Retinal pigment epithelial cell (primary cell): ENCODE measurements around the gene SRD5A1.

Experiments
- DNase-seq: peaks from one replicate; pipeline ENCODE4 v3.0.0-alpha.2; 2010; ENCODE audit warnings: low read depth
- H3K4me3 ChIP-seq: 2 replicates; pipeline ENCODE4 v1.5.1; 2011; ENCODE audit warnings: mild to moderate bottlenecking, low read length, control low read depth, moderate library complexity
- CTCF ChIP-seq: conservative IDR thresholded peaks from 2 replicates; pipeline ENCODE4 v1.5.1; 2011; ENCODE audit warnings: low read depth, low read length, control low read depth, inconsistent platforms

SRD5A1 gene

GRCh38 chr5:6673963-6674362 is 40.7 kb downstream of the SRD5A1 start:
- no peak for TF ChIP-seq CTCF
- no peak for DNase-seq
- H3K4me3 ChIP-seq, result no peak overlapping the region

GRCh38 chr5:6674421-6674820 is 41.2 kb downstream of the SRD5A1 start:
- no peak for DNase-seq
- no peak for TF ChIP-seq CTCF
- H3K4me3 ChIP-seq, result no peak overlapping the region

GRCh38 chr5:6674886-6675285 is 41.6 kb downstream of the SRD5A1 start:
- H3K4me3 ChIP-seq, result no peak overlapping the region

GRCh38 chr5:6675784-6676491 is 42.7 kb downstream of the SRD5A1 start:
- H3K4me3 ChIP-seq, result no peak overlapping the region
- no peak for TF ChIP-seq CTCF
- no peak for DNase-seq

More at GRCh38 chr5:6674886-6675285, 41.6 kb downstream of the SRD5A1 start:
- DNase-seq, result no peak
- TF ChIP-seq CTCF, result no peak

GRCh38 chr5:6676702-6677101 is 43.5 kb downstream of the SRD5A1 start:
- DNase-seq, result no peak
- TF ChIP-seq CTCF, result no peak
- no peak overlapping the region for H3K4me3 ChIP-seq

- DNase-seq, result no peak
- no peak for TF ChIP-seq CTCF
- H3K4me3 ChIP-seq, result no peak overlapping the region
Observed at GRCh38 chr5:6678385-6678784, 45.1 kb downstream of the SRD5A1 start.

- DNase-seq, result no peak
- H3K4me3 ChIP-seq, result no peak overlapping the region
- TF ChIP-seq CTCF, result no peak
Observed at GRCh38 chr5:6680922-6681321, 47.7 kb downstream of the SRD5A1 start.
